ENCODE measurements around the gene HDGFL3. TPM values are rescaled to one million over a fixed set of nuclear protein-coding genes. Genes with fewer than 3 reads are reported as not detected.

The HDGFL3 gene
- total RNA-seq, 1 experiment from 2014 or later, result 34.1 TPM

DNA sequence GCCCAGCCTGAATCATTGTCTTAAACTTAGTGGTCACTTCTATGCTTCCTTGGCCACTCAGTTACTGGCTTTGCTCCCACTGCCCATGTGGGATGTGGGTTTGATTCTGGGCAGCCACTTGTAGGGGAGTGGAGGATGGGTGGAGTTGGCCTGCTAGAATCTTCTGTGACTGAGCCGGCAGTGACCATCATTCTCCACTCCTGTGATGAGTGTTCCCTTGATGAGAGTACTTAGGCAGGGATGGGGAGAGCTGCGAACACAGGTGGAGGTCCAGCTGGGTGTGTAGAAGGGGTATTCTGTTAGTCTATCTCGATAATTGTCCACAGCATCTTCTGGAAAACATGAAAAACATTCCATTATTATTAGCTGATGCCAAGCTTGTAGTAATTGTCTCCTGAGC, 92.2 kb downstream of the HDGFL3 start:
- H3K36me3 ChIP-seq (ENCODE audit: control insufficient read depth, insufficient read depth, low read length), result no peaks in the 10 kb centered on the region
- TF ChIP-seq SIN3A (IDR thresholded peaks at IDR 0.05; ENCODE audit: borderline replicate concordance, insufficient read depth, low read depth, low read length) (no peak), POLR2AphosphoS5 (IDR thresholded peaks at IDR 0.05; ENCODE audit: low read depth, low read length) (no peak), TCF7L2 (IDR thresholded peaks at IDR 0.05; ENCODE audit: low read depth, low read length) (no peak)
- TF ChIP-seq, protein P1, sequence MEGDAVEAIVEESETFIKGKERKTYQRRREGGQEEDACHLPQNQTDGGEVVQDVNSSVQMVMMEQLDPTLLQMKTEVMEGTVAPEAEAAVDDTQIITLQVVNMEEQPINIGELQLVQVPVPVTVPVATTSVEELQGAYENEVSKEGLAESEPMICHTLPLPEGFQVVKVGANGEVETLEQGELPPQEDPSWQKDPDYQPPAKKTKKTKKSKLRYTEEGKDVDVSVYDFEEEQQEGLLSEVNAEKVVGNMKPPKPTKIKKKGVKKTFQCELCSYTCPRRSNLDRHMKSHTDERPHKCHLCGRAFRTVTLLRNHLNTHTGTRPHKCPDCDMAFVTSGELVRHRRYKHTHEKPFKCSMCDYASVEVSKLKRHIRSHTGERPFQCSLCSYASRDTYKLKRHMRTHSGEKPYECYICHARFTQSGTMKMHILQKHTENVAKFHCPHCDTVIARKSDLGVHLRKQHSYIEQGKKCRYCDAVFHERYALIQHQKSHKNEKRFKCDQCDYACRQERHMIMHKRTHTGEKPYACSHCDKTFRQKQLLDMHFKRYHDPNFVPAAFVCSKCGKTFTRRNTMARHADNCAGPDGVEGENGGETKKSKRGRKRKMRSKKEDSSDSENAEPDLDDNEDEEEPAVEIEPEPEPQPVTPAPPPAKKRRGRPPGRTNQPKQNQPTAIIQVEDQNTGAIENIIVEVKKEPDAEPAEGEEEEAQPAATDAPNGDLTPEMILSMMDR (IDR thresholded peaks at IDR 0.05), result no peak
- TF ChIP-seq, protein P2, sequence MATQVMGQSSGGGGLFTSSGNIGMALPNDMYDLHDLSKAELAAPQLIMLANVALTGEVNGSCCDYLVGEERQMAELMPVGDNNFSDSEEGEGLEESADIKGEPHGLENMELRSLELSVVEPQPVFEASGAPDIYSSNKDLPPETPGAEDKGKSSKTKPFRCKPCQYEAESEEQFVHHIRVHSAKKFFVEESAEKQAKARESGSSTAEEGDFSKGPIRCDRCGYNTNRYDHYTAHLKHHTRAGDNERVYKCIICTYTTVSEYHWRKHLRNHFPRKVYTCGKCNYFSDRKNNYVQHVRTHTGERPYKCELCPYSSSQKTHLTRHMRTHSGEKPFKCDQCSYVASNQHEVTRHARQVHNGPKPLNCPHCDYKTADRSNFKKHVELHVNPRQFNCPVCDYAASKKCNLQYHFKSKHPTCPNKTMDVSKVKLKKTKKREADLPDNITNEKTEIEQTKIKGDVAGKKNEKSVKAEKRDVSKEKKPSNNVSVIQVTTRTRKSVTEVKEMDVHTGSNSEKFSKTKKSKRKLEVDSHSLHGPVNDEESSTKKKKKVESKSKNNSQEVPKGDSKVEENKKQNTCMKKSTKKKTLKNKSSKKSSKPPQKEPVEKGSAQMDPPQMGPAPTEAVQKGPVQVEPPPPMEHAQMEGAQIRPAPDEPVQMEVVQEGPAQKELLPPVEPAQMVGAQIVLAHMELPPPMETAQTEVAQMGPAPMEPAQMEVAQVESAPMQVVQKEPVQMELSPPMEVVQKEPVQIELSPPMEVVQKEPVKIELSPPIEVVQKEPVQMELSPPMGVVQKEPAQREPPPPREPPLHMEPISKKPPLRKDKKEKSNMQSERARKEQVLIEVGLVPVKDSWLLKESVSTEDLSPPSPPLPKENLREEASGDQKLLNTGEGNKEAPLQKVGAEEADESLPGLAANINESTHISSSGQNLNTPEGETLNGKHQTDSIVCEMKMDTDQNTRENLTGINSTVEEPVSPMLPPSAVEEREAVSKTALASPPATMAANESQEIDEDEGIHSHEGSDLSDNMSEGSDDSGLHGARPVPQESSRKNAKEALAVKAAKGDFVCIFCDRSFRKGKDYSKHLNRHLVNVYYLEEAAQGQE (IDR thresholded peaks at IDR 0.05; ENCODE audit: insufficient read depth in 1 of 2, low read depth in 2 of 2, low read length in 1 of 2), result no peak
- in situ Hi-C loops (cut with HindIII; ENCODE audit: low pct_unique_long_range_greater_than_20kb, low sequenced_read_pairs) (no loop called here), intact Hi-C loops (cut with micrococcal nuclease; ENCODE audit: unreplicated experiment) (no loop called here)
- DNase-seq (ENCODE audit: low read depth, low spot score) (no peak), ATAC-seq (no peak)
- no peak overlapping the region for H3K4me3 ChIP-seq (ENCODE audit: low read depth in 2 of 2, low read length in 2 of 2)
- H3K27me3 ChIP-seq (ENCODE audit: control insufficient read depth, insufficient read depth, low read length), result no peaks in the 10 kb centered on the region
- H3K4me1 ChIP-seq (ENCODE audit: control insufficient read depth, insufficient read depth, low read length), result no peaks in the 10 kb centered on the region
- CTCF ChIA-PET, result no interaction called here
- no TSS peak for BruUV-seq (replicated peaks)
- no peaks in the 10 kb centered on the region for H3K9me3 ChIP-seq (ENCODE audit: control insufficient read depth, insufficient read depth, low read depth, low read length)
- POLR2A ChIA-PET, result no interaction called here
- no peak overlapping the region for H3K27ac ChIP-seq (ENCODE audit: low read length)

DNA sequence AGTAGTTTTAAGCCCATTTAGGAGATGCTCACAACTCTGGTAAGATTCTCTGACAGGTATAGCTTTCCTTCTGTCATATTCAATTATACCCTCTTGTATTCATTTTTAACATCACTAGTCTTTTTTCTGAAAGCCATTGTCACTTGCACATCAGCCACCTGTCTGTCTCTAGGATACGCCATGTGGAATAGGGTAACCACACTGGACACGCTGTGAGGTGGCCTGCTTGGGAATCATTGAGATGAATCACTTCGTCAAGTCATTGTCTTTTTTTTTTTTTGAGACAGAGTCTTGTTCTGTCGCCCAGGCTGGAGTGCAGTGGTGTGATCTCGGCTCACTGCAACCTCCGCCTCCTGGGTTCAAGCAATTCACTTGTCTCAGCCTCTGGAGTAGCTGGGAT, 92.8 kb downstream of the HDGFL3 start:
- intact Hi-C loops (cut with micrococcal nuclease; ENCODE audit: unreplicated experiment) (no loop called here), in situ Hi-C loops (cut with HindIII; ENCODE audit: low pct_unique_long_range_greater_than_20kb, low sequenced_read_pairs) (no loop called here)
- Histone ChIP-seq H3K4me3 (ENCODE audit: low read depth in 2 of 2, low read length in 2 of 2) (no peak overlapping the region), H3K27ac (ENCODE audit: low read length) (no peak overlapping the region), H3K4me1 (ENCODE audit: control insufficient read depth, insufficient read depth, low read length) (no peaks in the 10 kb centered on the region), H3K9me3 (ENCODE audit: control insufficient read depth, insufficient read depth, low read depth, low read length) (no peaks in the 10 kb centered on the region), H3K27me3 (ENCODE audit: control insufficient read depth, insufficient read depth, low read length) (no peaks in the 10 kb centered on the region), H3K36me3 (ENCODE audit: control insufficient read depth, insufficient read depth, low read length) (no peaks in the 10 kb centered on the region)
- DNase-seq (ENCODE audit: low read depth, low spot score) (no peak), ATAC-seq (no peak)
- ChIA-PET CTCF (interaction anchor here (0.6 kb wide), 1 partner anchor 8 kb away, joined by 5 read pairs; no protein-coding TSS in a partner anchor), POLR2A (no interaction called here)
- TF ChIP-seq TCF7L2 (IDR thresholded peaks at IDR 0.05; ENCODE audit: low read depth, low read length) (no peak), SIN3A (IDR thresholded peaks at IDR 0.05; ENCODE audit: borderline replicate concordance, insufficient read depth, low read depth, low read length) (no peak), POLR2AphosphoS5 (IDR thresholded peaks at IDR 0.05; ENCODE audit: low read depth, low read length) (no peak)
- TF ChIP-seq, protein P1 (IDR thresholded peaks at IDR 0.05), result no peak
- TF ChIP-seq, protein P2 (IDR thresholded peaks at IDR 0.05; ENCODE audit: insufficient read depth in 1 of 2, low read depth in 2 of 2, low read length in 1 of 2), result no peak
- BruUV-seq (replicated peaks), result no TSS peak

All from Panc1 (cell line).